Measurements from ENCODE around the gene NDUFAF8.

Gene NDUFAF8

GRCh38 chr17:81250286-81251093 is 11.4 kb downstream of the NDUFAF8 start:
- no peak for TF ChIP-seq TCF4 (CRISPR knock-in tag; IDR thresholded peaks at IDR 0.05; ENCODE audit: borderline replicate concordance)
- no peak for TF ChIP-seq CSDC2 (CRISPR knock-in tag; IDR thresholded peaks at IDR 0.05)
- no peak for ATAC-seq

- no peak for TF ChIP-seq ESRRG (CRISPR knock-in tag; IDR thresholded peaks at IDR 0.05)
- no peak for TF ChIP-seq TCF4 (CRISPR knock-in tag; IDR thresholded peaks at IDR 0.05; ENCODE audit: borderline replicate concordance)
- no peak for TF ChIP-seq TSHZ2 (CRISPR knock-in tag; IDR thresholded peaks at IDR 0.05)
- TF ChIP-seq SNAI2 (CRISPR knock-in tag; IDR thresholded peaks at IDR 0.05): no peak
- TF ChIP-seq PATZ1 (CRISPR knock-in tag; IDR thresholded peaks at IDR 0.05; ENCODE audit: borderline replicate concordance): no peak
- TF ChIP-seq PPARA (CRISPR knock-in tag; IDR thresholded peaks at IDR 0.05; ENCODE audit: borderline replicate concordance): no peak
- no peak for ATAC-seq
Measured at GRCh38 chr17:81251094-81251708, 12.1 kb downstream of the NDUFAF8 start.

- no peak for ATAC-seq
- no peak for TF ChIP-seq CSRNP3 (CRISPR knock-in tag; IDR thresholded peaks at IDR 0.05)
- no peak for TF ChIP-seq ZNF8 (CRISPR knock-in tag; IDR thresholded peaks at IDR 0.05)
- TF ChIP-seq ZFP30 (CRISPR knock-in tag; IDR thresholded peaks at IDR 0.05): no peak
- no peak for TF ChIP-seq BACH2 (CRISPR knock-in tag; IDR thresholded peaks at IDR 0.05; ENCODE audit: borderline replicate concordance)
- no peak for TF ChIP-seq TOX (CRISPR knock-in tag; IDR thresholded peaks at IDR 0.05; ENCODE audit: borderline replicate concordance)
- TF ChIP-seq ESRRG (CRISPR knock-in tag; IDR thresholded peaks at IDR 0.05): no peak
Measured at GRCh38 chr17:81251709-81252301, 12.7 kb downstream of the NDUFAF8 start.

GRCh38 chr17:81252326-81252986 is 13.3 kb downstream of the NDUFAF8 start:
- ATAC-seq: no peak
- TF ChIP-seq POU6F1 (CRISPR knock-in tag; IDR thresholded peaks at IDR 0.05; ENCODE audit: borderline replicate concordance, low read depth) (no peak), ZC3H10 (CRISPR knock-in tag; IDR thresholded peaks at IDR 0.05) (no peak), PPARA (CRISPR knock-in tag; IDR thresholded peaks at IDR 0.05; ENCODE audit: borderline replicate concordance) (no peak), ISL1 (CRISPR knock-in tag; IDR thresholded peaks at IDR 0.05) (no peak), CREB5 (CRISPR knock-in tag; IDR thresholded peaks at IDR 0.05; ENCODE audit: low read depth) (no peak), ZFP3 (CRISPR knock-in tag; IDR thresholded peaks at IDR 0.05) (no peak), ZNF565 (CRISPR knock-in tag; conservative IDR thresholded peaks at IDR 0.05; ENCODE audit: low read depth) (no peak), TCF4 (CRISPR knock-in tag; IDR thresholded peaks at IDR 0.05; ENCODE audit: borderline replicate concordance) (no peak), GLIS3 (CRISPR knock-in tag; IDR thresholded peaks at IDR 0.05) (no peak), TOX (CRISPR knock-in tag; IDR thresholded peaks at IDR 0.05; ENCODE audit: borderline replicate concordance) (no peak), TSHZ2 (CRISPR knock-in tag; IDR thresholded peaks at IDR 0.05) (no peak), ESRRG (CRISPR knock-in tag; IDR thresholded peaks at IDR 0.05) (no peak), SNAI2 (CRISPR knock-in tag; IDR thresholded peaks at IDR 0.05) (no peak)

Data from SK-N-SH treated with all-trans-retinoic acid at 6 μM for 48 hours (cell line).